MG63 (cell line): ENCODE measurements around the gene OXGR1. TPM values are rescaled to one million over a fixed set of nuclear protein-coding genes. Genes with fewer than 3 reads are reported as not detected.
"Not testable (repeated sequence)": the region's sequence is repeated elsewhere in the genome, so short reads cannot be mapped to it uniquely, and the experiment has no call there.

Source experiments
- DNase-seq: peaks from one replicate; pipeline ENCODE4 v3.0.0-alpha.2; 2020
- H3K27me3 ChIP-seq: fragments of 250-450 bp; sonication (Bioruptor Pico); 2 replicates; pipeline ENCODE4 v1.5.1; 2020; ENCODE audit warnings: mild to moderate bottlenecking, moderate library complexity
- H3K36me3 ChIP-seq: fragments of 250-450 bp; sonication (Bioruptor Pico); 2 replicates; pipeline ENCODE4 v1.5.1; 2020; ENCODE audit warnings: mild to moderate bottlenecking, moderate library complexity
- H3K4me3 ChIP-seq: fragments of 250-450 bp; sonication (Bioruptor Pico); 2 replicates; pipeline ENCODE4 v1.5.1; 2020; ENCODE audit warnings: mild to moderate bottlenecking, moderate library complexity
- H3K9me3 ChIP-seq: fragments of 250-450 bp; sonication (Bioruptor Pico); 2 replicates; pipeline ENCODE4 v1.5.1; 2020; ENCODE audit warnings: mild to moderate bottlenecking, moderate library complexity
- total RNA-seq: library from RNA; depleted of rRNA; stranded (reverse); fragments of >200 nt; shearing (Covaris generic); gene quantifications from 2 replicates; pipeline ENCODE4 v1.2.3, GENCODE V29; 2014; ENCODE audit warnings: low replicate concordance; rRNA removed

The OXGR1 gene
- total RNA-seq, result not detected in 2 replicates

DNA sequence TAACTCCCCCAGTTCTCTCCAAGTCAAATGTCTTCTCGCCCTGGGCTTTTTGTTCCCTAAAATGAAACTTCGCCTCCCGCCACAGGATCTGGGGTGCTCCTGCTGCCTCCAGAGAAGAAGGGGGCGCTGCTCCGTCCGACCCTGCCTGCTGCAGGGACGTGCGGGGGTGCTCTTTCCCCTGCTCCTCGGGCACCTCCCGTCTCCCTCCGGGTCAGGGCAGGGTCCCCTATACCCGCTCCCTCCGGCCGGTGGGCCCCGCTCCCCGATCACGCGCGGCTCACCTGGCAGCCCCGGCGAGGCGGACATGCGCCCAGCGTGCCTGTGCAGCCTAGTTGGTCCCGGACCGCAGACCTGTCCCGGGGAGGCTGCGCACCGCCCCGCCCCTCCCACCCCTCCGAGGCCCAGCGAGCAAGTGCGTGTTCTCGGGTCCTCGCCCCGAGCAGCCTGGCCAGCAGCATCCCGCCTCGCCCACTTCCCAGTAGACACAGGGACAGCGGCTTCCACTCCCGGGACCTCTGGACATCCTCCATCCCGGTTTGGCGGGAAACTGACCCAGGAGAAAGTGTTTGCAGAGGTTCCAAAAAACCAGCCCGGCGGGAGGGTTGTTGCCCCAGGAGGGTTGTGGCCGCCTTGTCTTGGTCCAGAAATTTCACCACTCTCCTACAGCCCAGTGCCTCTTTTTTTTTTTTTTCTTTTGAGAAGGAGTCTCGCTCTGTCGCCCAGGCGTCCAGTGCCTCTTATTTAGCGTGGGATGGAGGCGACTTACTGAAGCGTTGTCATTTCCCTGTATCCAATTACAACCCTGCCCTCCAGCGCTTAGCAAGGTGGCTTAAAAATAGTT lies at the start of gene OXGR1:
Gene OXGR1, minus strand, starts transcription at position 460 of the 841 bp plus-strand sequence. CDS start 6,717 bp downstream, outside the sequence.
- H3K9me3 ChIP-seq, result no peaks in the 10 kb centered on the region
- DNase-seq, result no peak
- 0 out of 2 replicates have a peak within 1 kb of the TSS, but pooled peaks have one; percentile 20 for H3K4me3 ChIP-seq
- H3K27me3 ChIP-seq, result peaks cover 42% of the 10 kb centered on the region
- H3K36me3 ChIP-seq, result no peaks in the 10 kb centered on the region

DNA sequence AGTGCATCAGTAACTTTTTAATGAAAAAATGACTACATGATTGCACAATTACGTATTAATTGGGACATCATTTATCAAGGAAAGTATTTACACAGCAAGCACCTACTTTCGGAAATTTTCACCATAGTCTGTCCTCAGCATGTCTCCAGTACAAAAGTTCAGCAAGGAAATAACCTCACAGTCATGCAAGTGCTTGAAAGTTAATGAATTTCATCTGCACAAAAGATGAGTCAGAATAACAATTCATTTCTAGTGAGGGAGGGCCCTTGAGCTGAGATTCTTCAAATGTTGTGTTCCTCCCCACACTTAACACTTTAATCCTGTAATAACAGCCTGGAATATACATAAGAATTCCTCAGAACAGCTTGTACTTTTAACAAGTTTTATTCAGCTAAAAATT lies 49.0 kb upstream of the OXGR1 start:
- no peak for DNase-seq
- no peaks in the 10 kb centered on the region for H3K27me3 ChIP-seq
- H3K9me3 ChIP-seq, result no peaks in the 10 kb centered on the region
- no peak overlapping the region for H3K4me3 ChIP-seq
- H3K36me3 ChIP-seq, result no peaks in the 10 kb centered on the region

DNA sequence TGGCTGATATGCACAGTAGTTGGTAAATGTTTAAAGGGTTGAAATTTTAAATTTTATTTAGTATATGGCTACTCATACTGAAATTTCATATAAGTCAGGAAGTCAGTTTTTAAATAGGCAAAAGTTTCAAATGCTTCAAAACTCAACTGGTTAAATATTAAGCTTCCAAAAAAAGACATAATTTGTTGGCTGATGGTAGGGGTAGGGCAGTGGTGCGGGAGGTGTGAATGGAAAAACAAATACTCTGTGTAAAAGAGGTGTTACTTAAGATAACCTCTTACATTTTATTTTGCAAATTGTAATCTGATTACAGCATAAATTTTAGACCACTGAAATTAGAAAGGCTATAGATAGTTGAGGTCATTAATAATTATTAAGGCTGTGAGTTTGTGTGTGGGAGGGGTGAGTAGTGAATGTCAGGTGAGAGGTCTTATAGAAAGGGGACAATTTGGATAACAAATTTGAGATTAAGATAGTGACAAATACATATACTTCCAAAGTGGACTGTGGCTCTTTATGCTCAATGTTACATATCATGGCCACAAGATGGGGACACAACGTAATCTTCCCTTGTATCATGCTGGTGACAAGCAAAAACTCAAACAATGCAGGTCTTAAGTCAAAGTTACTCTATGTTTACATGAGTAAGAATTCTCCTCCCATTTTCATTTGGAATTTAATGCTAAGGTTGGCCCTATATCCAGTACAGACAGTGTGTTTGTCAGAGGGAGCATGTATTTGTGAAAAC lies 36.6 kb upstream of the OXGR1 start:
- H3K9me3 ChIP-seq, result no peaks in the 10 kb centered on the region
- H3K36me3 ChIP-seq, result no peaks in the 10 kb centered on the region
- no peaks in the 10 kb centered on the region for H3K27me3 ChIP-seq
- H3K4me3 ChIP-seq, result no peak overlapping the region
- no peak for DNase-seq

DNA sequence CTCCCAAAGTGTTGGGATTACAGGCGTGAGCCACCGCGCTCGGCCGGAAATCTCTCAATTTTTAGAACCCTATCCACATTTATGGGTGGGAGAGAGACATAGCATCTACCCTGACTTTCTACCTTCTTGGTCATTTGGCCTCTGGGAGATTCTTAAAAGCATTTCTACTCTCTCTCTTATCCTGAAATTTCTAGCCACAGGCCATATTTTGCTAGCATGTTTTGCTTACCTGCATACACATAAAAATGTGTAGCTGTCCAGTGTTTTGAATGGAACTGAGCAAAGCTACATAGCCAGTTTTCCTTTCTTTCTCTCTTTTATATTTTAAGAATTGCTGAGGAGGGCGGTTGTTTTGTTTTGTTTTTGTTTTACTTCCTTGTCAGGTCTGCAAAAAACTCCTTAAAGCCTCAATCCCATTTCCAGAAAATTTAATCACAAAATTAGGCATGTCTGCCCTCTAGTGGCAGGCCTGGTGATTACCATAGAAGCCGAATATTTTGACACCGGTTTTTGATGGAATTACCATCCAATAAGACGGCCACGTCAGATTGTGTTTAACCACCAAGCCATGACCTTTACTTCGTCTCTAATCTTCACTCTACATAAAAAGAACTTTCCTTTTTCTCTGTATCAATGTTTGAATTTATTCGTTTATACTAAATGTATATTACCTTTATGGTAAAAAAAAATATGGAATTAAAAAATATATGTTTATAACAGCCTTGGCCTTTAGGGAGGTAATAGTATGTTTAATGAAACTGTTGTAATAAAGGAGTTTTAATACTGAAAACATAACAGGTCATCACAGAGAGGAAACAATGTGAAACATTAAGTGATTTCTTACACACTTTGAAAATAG lies 34.4 kb upstream of the OXGR1 start:
- no peaks in the 10 kb centered on the region for H3K9me3 ChIP-seq
- DNase-seq, result no peak
- H3K27me3 ChIP-seq, result no peaks in the 10 kb centered on the region
- H3K4me3 ChIP-seq, result no peak overlapping the region
- no peaks in the 10 kb centered on the region for H3K36me3 ChIP-seq

DNA sequence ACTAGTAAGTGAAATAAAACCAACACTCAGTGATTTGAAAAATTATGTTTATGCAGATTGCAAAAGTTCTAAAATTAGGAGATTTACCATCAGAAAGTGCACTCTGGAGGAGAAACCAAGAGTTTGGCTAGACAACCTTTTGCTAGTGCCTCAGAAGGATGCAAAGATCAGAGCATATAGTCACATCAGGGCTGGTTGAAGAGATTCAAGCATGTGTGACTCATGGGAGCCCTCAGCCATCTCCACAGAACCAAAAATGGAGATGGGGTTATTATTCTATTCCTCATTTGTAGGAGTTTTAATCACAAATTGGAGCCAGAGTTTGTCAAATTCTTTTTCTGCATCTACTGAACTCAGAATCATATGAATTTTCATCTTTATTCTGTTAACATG lies 32.9 kb upstream of the OXGR1 start:
- no peak for DNase-seq
- H3K9me3 ChIP-seq, result no peaks in the 10 kb centered on the region

DNA sequence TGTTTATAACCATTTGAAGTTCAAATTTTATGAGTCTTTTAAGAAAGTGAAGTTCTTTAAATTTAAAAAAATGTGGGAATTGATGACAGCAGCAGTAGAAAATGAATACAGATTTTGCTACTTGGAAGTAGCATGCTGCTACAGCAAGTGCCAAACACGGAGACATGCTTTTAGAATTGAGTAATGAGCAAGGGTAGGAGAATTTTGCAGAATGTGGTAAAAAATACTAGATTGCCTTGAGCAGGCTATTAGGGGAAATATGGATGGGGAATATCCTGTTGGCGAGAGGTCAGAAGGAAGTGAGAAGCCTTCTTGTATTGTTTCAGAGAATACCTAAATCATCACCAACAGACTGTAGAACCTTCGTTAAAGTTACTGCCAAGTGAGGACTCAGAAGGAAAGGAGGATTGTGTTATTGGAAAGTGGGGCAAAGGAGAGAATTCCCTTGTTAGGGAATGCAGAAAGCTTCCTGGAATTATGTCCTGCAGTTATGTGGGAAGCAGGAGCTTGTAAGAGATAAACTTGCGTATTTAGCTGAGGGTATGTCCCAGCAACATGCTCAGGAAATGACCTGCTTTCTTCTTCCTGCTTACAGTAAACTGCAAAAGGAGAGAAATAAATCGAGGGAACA lies 32.4 kb upstream of the OXGR1 start:
- H3K27me3 ChIP-seq, result no peaks in the 10 kb centered on the region
- no peak for DNase-seq
- H3K4me3 ChIP-seq, result no peak overlapping the region
- H3K9me3 ChIP-seq, result no peaks in the 10 kb centered on the region
- no peaks in the 10 kb centered on the region for H3K36me3 ChIP-seq

More for the DNA sequence above, 32.9 kb upstream of the OXGR1 start:
- H3K36me3 ChIP-seq, result no peaks in the 10 kb centered on the region
- no peaks in the 10 kb centered on the region for H3K27me3 ChIP-seq
- no peak overlapping the region for H3K4me3 ChIP-seq

DNA sequence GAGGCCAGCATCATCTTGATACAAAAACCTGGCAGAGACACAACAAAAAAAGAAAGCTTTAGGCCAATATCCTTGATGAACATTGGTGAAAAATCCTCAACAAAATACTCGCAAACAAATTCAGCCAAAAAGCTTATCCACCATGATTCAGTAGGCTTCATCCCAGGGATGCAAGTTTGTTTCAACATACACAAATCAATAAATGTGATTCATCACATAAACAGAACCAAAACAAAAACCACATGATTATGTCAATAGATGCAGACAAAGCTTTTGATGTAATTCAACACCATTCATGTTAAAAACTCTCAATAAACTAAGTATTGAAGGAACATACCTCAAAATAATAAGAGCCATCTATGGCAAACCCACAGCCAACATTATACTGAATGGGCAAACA lies 29.5 kb upstream of the OXGR1 start:
- H3K36me3 ChIP-seq, H3K4me3 ChIP-seq, H3K27me3 ChIP-seq, DNase-seq, H3K9me3 ChIP-seq: not testable (repeated sequence)

DNA sequence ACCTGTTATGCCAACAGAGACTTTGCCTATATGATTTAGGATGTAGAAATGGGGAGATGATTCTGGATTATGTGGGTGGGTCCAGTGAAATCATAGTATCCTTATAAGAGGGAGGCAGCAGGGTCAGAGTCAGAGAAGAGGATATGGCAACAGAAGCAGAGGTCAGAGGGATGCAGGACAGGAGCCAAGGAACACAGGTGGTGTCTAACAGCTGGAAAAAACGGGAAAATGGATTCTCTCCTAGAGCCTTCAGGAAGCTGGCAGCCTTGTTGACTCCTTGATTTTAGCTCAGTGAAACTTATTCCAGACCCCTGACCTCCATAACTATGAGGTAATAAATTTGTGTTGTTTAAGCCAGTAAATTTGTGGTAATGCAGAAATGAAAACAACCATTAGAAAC lies 28.8 kb upstream of the OXGR1 start:
- no peaks in the 10 kb centered on the region; the same call in none of the 2 replicates for H3K27me3 ChIP-seq
- H3K9me3 ChIP-seq, result no peaks in the 10 kb centered on the region
- no peaks in the 10 kb centered on the region for H3K36me3 ChIP-seq
- no peak overlapping the region for H3K4me3 ChIP-seq
- no peak for DNase-seq

DNA sequence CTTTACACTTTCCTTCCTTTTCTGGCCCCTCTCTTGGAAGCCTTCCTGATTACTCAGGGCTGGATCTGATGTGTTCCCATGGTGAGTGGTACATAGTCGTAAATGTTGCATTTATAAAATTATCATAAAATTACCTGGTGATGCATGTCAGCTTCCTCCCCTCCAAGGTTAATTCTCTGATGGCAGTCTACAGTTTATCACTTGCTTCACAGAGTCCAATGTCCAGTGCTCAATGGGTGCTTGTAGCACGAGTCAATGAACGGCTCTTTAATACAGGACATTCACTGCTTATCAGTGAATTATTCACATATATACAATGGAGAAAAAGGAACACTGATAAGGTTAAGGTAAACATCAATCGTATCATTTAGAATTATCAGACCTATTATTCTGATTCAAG lies 27.0 kb upstream of the OXGR1 start:
- no peak for DNase-seq

DNA sequence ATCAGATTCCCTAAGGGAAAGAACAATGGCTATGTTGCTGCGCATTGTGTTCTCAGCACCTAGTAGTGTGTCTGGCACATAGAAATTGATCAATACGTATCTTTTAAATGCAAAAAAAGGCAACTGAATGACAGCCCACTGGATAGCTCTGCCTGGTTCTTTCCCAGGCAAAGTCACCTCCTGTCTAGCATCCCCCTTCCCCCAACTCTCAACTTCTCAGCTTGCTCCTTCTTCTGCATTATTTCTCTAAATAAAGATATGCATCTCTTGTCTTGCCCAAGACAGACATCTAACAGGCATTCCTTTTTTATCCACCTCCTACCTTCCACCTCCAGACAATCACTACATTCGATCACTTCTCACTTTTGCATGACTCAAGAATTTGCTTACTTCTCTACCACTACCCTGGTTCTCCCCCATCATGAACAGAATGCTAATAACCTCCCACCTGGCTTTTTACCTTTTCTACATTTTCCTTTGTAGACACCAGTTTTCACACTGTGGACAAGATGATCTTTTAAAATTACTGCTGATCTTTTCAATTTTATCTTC lies 26.5 kb upstream of the OXGR1 start:
- no peak for DNase-seq
- no peaks in the 10 kb centered on the region for H3K36me3 ChIP-seq
- no peaks in the 10 kb centered on the region; the same call in none of the 2 replicates for H3K27me3 ChIP-seq
- H3K4me3 ChIP-seq, result no peak overlapping the region
- no peaks in the 10 kb centered on the region for H3K9me3 ChIP-seq

More for the DNA sequence above, 27.0 kb upstream of the OXGR1 start:
- no peaks in the 10 kb centered on the region; the same call in none of the 2 replicates for H3K27me3 ChIP-seq
- no peaks in the 10 kb centered on the region for H3K9me3 ChIP-seq
- H3K4me3 ChIP-seq, result no peak overlapping the region
- H3K36me3 ChIP-seq, result no peaks in the 10 kb centered on the region

DNA sequence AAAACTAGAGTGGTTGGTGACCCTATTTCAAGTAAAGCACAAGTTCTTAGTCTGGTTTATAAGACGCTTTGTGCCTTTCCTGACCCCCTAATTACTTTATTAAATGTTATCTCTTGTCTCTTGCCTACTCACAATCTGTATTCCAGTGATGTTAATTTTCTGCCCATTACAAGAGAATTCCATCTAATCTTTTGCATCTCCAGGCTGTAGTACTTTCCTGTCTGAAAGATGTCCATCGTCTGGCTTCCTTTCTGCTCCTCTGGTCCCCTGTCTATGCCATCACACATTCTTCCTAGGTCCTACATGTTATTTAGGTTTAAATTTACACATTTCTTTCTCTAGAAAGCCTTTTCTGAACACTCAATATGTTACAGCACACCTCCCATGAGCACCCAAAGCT lies 25.9 kb upstream of the OXGR1 start:
- no peaks in the 10 kb centered on the region for H3K9me3 ChIP-seq
- no peak for DNase-seq
- no peak overlapping the region for H3K4me3 ChIP-seq
- no peaks in the 10 kb centered on the region for H3K36me3 ChIP-seq
- no peaks in the 10 kb centered on the region; the same call in none of the 2 replicates for H3K27me3 ChIP-seq

DNA sequence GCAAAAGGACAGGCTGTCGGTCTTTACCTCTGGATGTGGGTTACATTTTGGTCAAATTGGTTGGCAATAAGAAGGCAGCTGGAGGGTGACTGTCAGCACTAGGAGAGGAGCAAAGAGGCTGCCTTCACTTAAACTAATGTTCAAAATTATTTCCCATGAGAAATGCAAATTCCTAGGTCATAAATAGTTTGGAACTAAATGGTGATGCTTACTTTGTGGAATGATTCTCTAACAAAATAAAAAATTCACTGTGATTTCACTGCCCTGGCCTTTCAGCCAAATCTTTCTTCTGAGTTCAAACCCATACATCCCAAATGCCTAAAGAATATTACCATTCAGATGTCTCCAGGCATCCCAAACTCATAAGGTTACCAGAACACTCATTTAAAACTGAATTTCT lies 25.0 kb upstream of the OXGR1 start:
- Histone ChIP-seq H3K36me3 (no peaks in the 10 kb centered on the region), H3K4me3 (no peak overlapping the region), H3K27me3 (no peaks in the 10 kb centered on the region; the same call in none of the 2 replicates), H3K9me3 (no peaks in the 10 kb centered on the region)
- DNase-seq, result no peak

DNA sequence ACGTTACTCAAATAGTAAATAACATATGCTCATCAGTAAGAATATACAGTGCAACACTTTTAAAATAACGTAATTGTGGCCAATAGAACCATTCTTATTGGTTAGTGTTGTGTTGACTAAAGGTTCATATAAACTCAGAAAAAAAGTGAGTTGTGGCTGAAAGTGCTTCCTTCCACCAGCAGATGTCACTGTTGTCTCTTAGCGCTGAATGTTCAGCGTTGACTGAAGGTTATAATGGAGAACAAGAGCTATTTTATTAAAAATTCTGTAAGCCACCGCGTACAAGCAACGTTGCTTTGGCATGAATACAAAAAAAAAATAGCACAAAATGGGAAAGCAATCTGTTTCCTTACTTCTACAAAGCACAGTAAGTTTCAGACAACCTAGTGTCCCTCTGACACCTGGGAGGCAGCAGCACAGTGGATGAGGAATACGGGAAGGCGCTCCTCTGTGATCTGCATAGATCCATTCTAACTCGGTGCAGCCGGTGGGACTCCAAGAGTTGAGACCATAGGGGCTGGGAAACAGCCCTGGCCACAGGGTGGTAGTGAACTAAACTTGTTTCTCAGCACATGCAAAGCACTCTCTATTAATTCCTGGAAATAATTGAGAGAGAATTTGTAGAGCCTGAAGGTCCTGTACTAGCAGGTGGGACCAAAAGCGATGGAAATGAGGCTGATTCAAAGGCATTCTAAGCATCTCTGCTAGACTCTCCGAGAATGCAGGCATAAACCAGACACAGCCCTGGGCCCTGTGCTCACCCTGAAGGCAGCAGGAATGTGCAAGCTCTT lies 23.9 kb upstream of the OXGR1 start:
- Histone ChIP-seq H3K27me3 (no peaks in the 10 kb centered on the region; the same call in none of the 2 replicates), H3K36me3 (no peaks in the 10 kb centered on the region), H3K4me3 (no peak overlapping the region), H3K9me3 (no peaks in the 10 kb centered on the region)
- no peak for DNase-seq

DNA sequence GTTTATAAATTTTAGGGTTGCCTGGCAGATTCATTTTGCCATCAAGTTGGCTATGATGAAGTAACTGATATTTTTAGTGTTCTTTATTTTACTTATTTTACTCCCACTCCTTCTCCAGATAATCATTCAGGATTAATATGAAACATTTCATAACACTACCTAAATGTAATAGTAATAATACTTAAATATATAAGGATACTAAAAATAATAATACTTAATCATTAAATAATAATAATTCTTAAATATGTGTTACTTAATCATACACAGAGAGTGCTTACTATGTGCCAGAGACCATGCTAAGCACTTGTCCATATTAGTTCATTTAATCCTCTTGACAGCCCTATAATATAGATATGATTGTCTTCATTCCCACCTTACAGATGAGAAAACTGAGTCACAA lies 23.0 kb upstream of the OXGR1 start:
- no peak for DNase-seq
- H3K27me3 ChIP-seq, result no peaks in the 10 kb centered on the region; the same call in none of the 2 replicates
- H3K36me3 ChIP-seq, result no peaks in the 10 kb centered on the region
- H3K4me3 ChIP-seq, result no peak overlapping the region
- H3K9me3 ChIP-seq, result no peaks in the 10 kb centered on the region

DNA sequence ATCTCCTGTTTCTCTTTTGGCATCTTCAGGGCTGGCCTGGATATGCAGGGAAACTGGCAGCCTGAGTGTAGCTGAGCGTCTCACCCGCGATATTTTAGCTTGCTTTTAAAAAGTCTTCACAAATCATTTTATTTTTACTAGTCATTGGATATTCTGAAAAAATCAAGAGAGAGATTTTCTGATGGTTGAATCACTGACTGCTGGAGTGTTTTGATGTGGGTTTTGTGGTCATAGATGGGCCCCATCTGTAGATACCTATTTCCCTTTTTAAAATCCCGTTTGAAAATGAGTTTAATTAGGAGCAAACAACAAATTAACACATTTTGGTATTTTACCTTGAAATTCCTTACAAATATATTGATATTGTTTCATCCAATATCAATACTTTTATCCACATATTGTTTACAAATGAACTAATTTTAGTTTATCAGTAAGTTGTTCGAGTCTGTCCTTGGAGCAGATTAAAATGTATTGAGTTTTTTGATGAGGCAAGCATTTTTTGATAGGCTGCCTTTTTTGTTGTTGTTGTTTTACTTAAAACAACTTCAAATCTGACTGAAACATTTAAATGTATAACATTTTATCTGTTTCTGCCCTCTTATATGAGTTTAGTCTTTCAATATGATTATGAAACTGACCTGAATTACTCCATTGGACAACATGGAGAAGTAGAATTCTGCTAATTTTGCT lies 21.5 kb upstream of the OXGR1 start:
- no peaks in the 10 kb centered on the region; the same call in none of the 2 replicates for H3K27me3 ChIP-seq
- DNase-seq, result no peak
- no peaks in the 10 kb centered on the region for H3K9me3 ChIP-seq
- no peak overlapping the region for H3K4me3 ChIP-seq
- H3K36me3 ChIP-seq, result no peaks in the 10 kb centered on the region
